ENCODE data around the gene OR6A2.
"Not testable (repeated sequence)": the region's sequence is repeated elsewhere in the genome, so short reads cannot be mapped to it uniquely, and the experiment has no call there.

Gene OR6A2

GRCh38 chr11:6799402-6799801 is at the start of gene OR6A2:
Gene OR6A2, minus strand, starts transcription at chr11:6799689. Its CDS starts 3,981 bp downstream, at chr11:6795708.
- no peak for DNase-seq (ENCODE audit: low read depth in 2 of 2)

- DNase-seq (ENCODE audit: low read depth in 2 of 2), result no peak
Observed at GRCh38 chr11:6845383-6845782, 45.9 kb upstream of the OR6A2 start, which contains the start of gene OR10A5. Gene OR10A5, plus strand, starts transcription at chr11:6845683. Its CDS starts 0 bp downstream, at chr11:6845683.

GRCh38 chr11:6844356-6844755 is 44.9 kb upstream of the OR6A2 start:
- no peak for DNase-seq (ENCODE audit: low read depth in 2 of 2)

- no peak for DNase-seq (ENCODE audit: low read depth in 2 of 2)
Observed at GRCh38 chr11:6843670-6844069, 44.2 kb upstream of the OR6A2 start.

- DNase-seq (ENCODE audit: low read depth in 2 of 2), result no peak
Observed at GRCh38 chr11:6841694-6842093, 42.2 kb upstream of the OR6A2 start.

GRCh38 chr11:6834021-6834420 is 34.5 kb upstream of the OR6A2 start:
- DNase-seq (ENCODE audit: low read depth in 2 of 2), result no peak

- DNase-seq (ENCODE audit: low read depth in 2 of 2), result no peak
Observed at GRCh38 chr11:6833356-6833755, 33.9 kb upstream of the OR6A2 start.

- no peak for DNase-seq (ENCODE audit: low read depth in 2 of 2)
Observed at GRCh38 chr11:6828103-6828502, 28.6 kb upstream of the OR6A2 start.

GRCh38 chr11:6825231-6825744 is 25.8 kb upstream of the OR6A2 start:
- DNase-seq (ENCODE audit: low read depth in 2 of 2), result no peak

- no peak for DNase-seq (ENCODE audit: low read depth in 2 of 2)
Observed at GRCh38 chr11:6824136-6824823, 24.8 kb upstream of the OR6A2 start.

GRCh38 chr11:6818967-6819366 is 19.5 kb upstream of the OR6A2 start:
- no peak for DNase-seq (ENCODE audit: low read depth in 2 of 2)

GRCh38 chr11:6817694-6818093 is 18.2 kb upstream of the OR6A2 start:
- DNase-seq (ENCODE audit: low read depth in 2 of 2), result no peak

GRCh38 chr11:6813656-6814055 is 14.2 kb upstream of the OR6A2 start:
- DNase-seq (ENCODE audit: low read depth in 2 of 2), result no peak

GRCh38 chr11:6812390-6813005 is 13.0 kb upstream of the OR6A2 start:
- DNase-seq (ENCODE audit: low read depth in 2 of 2), result peak in 1 of 2 donors; percentile 15

- not testable (repeated sequence) for DNase-seq (ENCODE audit: low read depth in 2 of 2)
Observed at GRCh38 chr11:6801075-6801474, 1.6 kb upstream of the OR6A2 start.

- no peak for DNase-seq (ENCODE audit: low read depth in 2 of 2)
Observed at GRCh38 chr11:6794639-6795038, 4.8 kb downstream of the OR6A2 start.

- no peak for DNase-seq (ENCODE audit: low read depth in 2 of 2)
Observed at GRCh38 chr11:6790546-6790945, 8.9 kb downstream of the OR6A2 start.

GRCh38 chr11:6782720-6783119 is 16.8 kb downstream of the OR6A2 start, which contains the start of gene OR2AG1:
Gene OR2AG1, plus strand, starts transcription at chr11:6783020. Its CDS starts 2,018 bp downstream, at chr11:6785038.
- DNase-seq (ENCODE audit: low read depth in 2 of 2), result no peak

- DNase-seq (ENCODE audit: low read depth in 2 of 2), result no peak
Observed at GRCh38 chr11:6780829-6781228, 18.7 kb downstream of the OR6A2 start.

- DNase-seq (ENCODE audit: low read depth in 2 of 2), result no peak
Observed at GRCh38 chr11:6778518-6778917, 21.0 kb downstream of the OR6A2 start.

- DNase-seq (ENCODE audit: low read depth in 2 of 2), result no peak
Observed at GRCh38 chr11:6771926-6772893, 27.3 kb downstream of the OR6A2 start, which contains the start of gene OR2AG2. Gene OR2AG2, minus strand, starts transcription at chr11:6771976. Its CDS starts 3,019 bp downstream, at chr11:6768957.
